C4-2B (cell line): ENCODE results near the gene PDGFC.

Experiments used
- H3K27ac ChIP-seq: fragments of 450-650 bp; 2 replicates; pipeline ENCODE4 v1.5.1; 2017
- ZFX ChIP-seq: fragments of 450-650 bp; IDR thresholded peaks from 2 replicates; pipeline ENCODE4 v1.6.1; 2017
- TF ChIP-seq, protein P1 (sequence below): fragments of 450-650 bp; conservative IDR thresholded peaks from 2 replicates; pipeline ENCODE4 v1.5.1; 2017; ENCODE audit warnings: mild to moderate bottlenecking

The PDGFC gene

DNA sequence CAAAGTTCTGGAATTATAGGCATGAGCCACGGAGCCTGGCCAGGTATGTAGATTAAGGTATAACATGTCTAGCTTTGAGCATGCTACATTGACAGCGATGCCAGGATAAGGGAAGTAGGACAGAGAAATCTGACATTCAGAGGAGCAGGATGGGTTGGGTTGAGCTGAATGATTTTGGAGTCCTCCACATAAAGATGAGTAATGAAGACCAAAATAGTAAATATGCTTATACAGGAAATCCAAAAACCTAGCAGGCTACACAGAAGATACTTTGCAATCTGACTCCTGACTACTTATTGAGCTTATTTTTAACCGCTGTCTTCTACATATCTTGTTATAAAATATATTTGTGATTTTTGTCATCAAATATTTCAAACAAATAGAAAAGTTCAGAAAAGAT is 69.7 kb downstream of the PDGFC start:
- TF ChIP-seq, protein P1, sequence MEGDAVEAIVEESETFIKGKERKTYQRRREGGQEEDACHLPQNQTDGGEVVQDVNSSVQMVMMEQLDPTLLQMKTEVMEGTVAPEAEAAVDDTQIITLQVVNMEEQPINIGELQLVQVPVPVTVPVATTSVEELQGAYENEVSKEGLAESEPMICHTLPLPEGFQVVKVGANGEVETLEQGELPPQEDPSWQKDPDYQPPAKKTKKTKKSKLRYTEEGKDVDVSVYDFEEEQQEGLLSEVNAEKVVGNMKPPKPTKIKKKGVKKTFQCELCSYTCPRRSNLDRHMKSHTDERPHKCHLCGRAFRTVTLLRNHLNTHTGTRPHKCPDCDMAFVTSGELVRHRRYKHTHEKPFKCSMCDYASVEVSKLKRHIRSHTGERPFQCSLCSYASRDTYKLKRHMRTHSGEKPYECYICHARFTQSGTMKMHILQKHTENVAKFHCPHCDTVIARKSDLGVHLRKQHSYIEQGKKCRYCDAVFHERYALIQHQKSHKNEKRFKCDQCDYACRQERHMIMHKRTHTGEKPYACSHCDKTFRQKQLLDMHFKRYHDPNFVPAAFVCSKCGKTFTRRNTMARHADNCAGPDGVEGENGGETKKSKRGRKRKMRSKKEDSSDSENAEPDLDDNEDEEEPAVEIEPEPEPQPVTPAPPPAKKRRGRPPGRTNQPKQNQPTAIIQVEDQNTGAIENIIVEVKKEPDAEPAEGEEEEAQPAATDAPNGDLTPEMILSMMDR: no peak
- TF ChIP-seq ZFX: no peak
- H3K27ac ChIP-seq: no peak overlapping the region

DNA sequence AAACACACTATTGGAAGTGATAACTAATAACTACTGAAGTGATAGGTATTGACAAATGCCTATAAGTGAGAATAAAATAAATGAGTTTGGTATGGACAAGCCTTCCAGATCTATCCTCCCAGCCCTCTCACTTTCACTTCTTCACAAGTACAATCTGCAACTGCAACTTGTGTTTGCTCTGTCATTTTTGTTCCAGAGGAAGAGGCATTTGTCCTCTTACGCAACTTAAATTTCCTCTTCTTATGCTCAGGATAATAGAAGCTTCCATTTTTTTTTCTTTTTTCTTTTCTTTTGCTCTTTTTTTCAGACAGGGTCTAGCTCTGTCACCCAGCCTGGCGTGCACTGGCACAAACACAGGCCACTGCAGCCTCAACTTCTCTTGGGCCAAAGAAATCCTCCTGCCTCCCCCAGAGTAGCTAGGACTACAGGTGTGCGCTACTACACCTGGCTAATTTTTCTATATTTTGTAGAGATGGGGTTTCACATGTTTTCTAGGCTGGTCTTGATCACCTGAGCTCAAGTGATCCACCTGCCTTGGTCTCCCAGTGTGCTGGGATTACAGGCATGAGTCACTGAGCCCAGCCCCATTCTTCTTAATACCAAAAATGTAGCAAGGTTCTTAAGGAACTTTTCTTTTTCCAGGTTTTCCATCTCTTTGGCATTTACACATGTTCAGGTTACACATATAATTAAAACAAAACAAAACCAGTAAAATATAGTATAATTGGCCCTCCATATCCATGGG is 73.1 kb downstream of the PDGFC start:
- TF ChIP-seq ZFX: no peak
- TF ChIP-seq, protein P1: no peak
- H3K27ac ChIP-seq: no peak overlapping the region

DNA sequence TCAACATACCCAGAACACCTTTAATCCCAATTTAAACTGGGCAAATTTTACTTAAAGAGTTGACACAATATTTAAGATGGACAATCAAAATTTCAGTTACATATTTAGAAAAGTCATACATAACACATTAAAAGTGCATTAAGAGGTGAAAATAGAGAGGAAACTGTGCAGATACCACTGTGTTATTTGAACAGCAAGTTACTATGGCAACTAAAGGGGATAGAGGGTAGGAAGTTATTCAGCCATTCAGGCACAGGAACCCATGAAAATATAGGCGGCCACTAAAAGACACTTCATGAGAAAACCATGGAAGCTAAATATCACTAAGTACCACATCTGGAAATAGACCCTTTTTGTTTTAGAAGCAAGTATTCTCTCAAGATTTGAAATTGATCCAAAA is 75.1 kb downstream of the PDGFC start:
- TF ChIP-seq, protein P1: no peak
- no peak overlapping the region for H3K27ac ChIP-seq

DNA sequence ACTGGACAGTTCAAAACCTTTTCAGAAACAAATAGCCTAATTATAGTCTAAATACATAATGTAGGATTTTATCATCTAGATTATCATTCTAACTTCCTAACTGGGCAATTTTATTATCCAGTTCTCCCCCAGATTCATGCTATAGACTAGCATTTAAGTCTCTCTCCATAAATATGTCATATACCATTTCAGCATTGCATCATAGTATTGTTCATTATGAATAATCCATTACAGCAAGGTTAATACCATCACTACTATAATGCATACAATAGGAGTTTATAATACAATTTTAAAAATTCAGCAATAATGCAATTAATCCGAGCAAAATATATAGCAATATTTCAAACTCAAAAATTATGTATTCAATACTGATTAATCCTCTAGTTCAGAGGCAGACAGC is 77.4 kb downstream of the PDGFC start:
- no peak overlapping the region for H3K27ac ChIP-seq
- TF ChIP-seq, protein P1: no peak
- TF ChIP-seq ZFX: no peak

GRCh38 chr4:156892805-156893204 is 78.8 kb downstream of the PDGFC start:
- no peak for TF ChIP-seq ZFX
- TF ChIP-seq, protein P1: no peak
- no peak overlapping the region for H3K27ac ChIP-seq

GRCh38 chr4:156889616-156890594 is 81.7 kb downstream of the PDGFC start:
- no peak for TF ChIP-seq ZFX
- TF ChIP-seq, protein P1: no peak
- no peak overlapping the region for H3K27ac ChIP-seq

- no peak for TF ChIP-seq ZFX
- TF ChIP-seq, protein P1: no peak
- H3K27ac ChIP-seq: no peak overlapping the region
Measured at GRCh38 chr4:156888762-156889161, 82.8 kb downstream of the PDGFC start.
